ENCODE results near the gene KRT4.

- TF ChIP-seq CTCF (conservative IDR thresholded peaks at IDR 0.05; ENCODE audit: low read length): no peak
- TF ChIP-seq EZH2phosphoT487 (IDR thresholded peaks at IDR 0.05; ENCODE audit: borderline replicate concordance, low read depth, low read length): no peak
These were observed 23.3 kb downstream of the KRT4 start for GRCh38 chr12:52790427-52791270.
